Kidney epithelial cell (primary cell): ENCODE results near the gene BMPR1A. TPM values are rescaled to one million over a fixed set of nuclear protein-coding genes. Genes with fewer than 3 reads are reported as not detected.
A peak's percentile ranks its signal among the peaks of the same experiment; 100 is the strongest.
"Not testable (repeated sequence)": the region's sequence is repeated elsewhere in the genome, so short reads cannot be mapped to it uniquely, and the experiment has no call there.

ENCODE experiments used
- DNase-seq: peaks from one replicate; pipeline ENCODE4 v3.0.0-alpha.2; 2010; ENCODE audit warnings: low read depth
- H3K27me3 ChIP-seq: 2 replicates; pipeline ENCODE4 v1.6.0; 2011; ENCODE audit warnings: low read length; ENCODE audit not compliant: control insufficient read depth, insufficient read depth
- H3K36me3 ChIP-seq: 2 replicates; pipeline ENCODE4 v1.5.1; 2011; ENCODE audit warnings: low read length; ENCODE audit not compliant: control insufficient read depth, insufficient read depth
- H3K4me3 ChIP-seq: 2 replicates; pipeline ENCODE4 v1.5.1; 2011; ENCODE audit warnings: low read depth, mild to moderate bottlenecking, control low read depth, low read length
- total RNA-seq: library from RNA; depleted of rRNA; stranded (reverse); fragments of >200 nt; gene quantifications from 2 replicates; pipeline ENCODE4 v1.2.3, GENCODE V29; 2015
- TF ChIP-seq, protein P1 (sequence below): IDR thresholded peaks from 2 replicates; pipeline ENCODE4 v1.5.1; 2011; ENCODE audit warnings: mild to moderate bottlenecking, moderate library complexity, low read length, control low read depth, inconsistent platforms; ENCODE audit not compliant: insufficient read depth, poor library complexity, severe bottlenecking

BMPR1A gene
- total RNA-seq, 1 donor from 2014 or later, result 38.1 TPM

- TF ChIP-seq, protein P1, sequence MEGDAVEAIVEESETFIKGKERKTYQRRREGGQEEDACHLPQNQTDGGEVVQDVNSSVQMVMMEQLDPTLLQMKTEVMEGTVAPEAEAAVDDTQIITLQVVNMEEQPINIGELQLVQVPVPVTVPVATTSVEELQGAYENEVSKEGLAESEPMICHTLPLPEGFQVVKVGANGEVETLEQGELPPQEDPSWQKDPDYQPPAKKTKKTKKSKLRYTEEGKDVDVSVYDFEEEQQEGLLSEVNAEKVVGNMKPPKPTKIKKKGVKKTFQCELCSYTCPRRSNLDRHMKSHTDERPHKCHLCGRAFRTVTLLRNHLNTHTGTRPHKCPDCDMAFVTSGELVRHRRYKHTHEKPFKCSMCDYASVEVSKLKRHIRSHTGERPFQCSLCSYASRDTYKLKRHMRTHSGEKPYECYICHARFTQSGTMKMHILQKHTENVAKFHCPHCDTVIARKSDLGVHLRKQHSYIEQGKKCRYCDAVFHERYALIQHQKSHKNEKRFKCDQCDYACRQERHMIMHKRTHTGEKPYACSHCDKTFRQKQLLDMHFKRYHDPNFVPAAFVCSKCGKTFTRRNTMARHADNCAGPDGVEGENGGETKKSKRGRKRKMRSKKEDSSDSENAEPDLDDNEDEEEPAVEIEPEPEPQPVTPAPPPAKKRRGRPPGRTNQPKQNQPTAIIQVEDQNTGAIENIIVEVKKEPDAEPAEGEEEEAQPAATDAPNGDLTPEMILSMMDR, result no peak
- no peak for DNase-seq
- Histone ChIP-seq H3K27me3 (peaks cover 14% of the 10 kb centered on the region), H3K36me3 (no peaks in the 10 kb centered on the region), H3K4me3 (no peak overlapping the region)
Observed at GRCh38 chr10:86944471-86944870, 188.1 kb downstream of the BMPR1A start.

GRCh38 chr10:86944907-86945306 is 188.5 kb downstream of the BMPR1A start:
- H3K4me3 ChIP-seq, result no peak overlapping the region
- DNase-seq, result no peak
- H3K36me3 ChIP-seq, result no peaks in the 10 kb centered on the region
- peaks cover 14% of the 10 kb centered on the region for H3K27me3 ChIP-seq
- TF ChIP-seq, protein P1, result no peak

GRCh38 chr10:86945361-86946212 is 189.2 kb downstream of the BMPR1A start:
- TF ChIP-seq, protein P1, result peak; percentile 47
- H3K36me3 ChIP-seq, result no peaks in the 10 kb centered on the region
- H3K27me3 ChIP-seq, result peaks cover 14% of the 10 kb centered on the region
- no peak overlapping the region for H3K4me3 ChIP-seq
- DNase-seq, result no peak

DNA sequence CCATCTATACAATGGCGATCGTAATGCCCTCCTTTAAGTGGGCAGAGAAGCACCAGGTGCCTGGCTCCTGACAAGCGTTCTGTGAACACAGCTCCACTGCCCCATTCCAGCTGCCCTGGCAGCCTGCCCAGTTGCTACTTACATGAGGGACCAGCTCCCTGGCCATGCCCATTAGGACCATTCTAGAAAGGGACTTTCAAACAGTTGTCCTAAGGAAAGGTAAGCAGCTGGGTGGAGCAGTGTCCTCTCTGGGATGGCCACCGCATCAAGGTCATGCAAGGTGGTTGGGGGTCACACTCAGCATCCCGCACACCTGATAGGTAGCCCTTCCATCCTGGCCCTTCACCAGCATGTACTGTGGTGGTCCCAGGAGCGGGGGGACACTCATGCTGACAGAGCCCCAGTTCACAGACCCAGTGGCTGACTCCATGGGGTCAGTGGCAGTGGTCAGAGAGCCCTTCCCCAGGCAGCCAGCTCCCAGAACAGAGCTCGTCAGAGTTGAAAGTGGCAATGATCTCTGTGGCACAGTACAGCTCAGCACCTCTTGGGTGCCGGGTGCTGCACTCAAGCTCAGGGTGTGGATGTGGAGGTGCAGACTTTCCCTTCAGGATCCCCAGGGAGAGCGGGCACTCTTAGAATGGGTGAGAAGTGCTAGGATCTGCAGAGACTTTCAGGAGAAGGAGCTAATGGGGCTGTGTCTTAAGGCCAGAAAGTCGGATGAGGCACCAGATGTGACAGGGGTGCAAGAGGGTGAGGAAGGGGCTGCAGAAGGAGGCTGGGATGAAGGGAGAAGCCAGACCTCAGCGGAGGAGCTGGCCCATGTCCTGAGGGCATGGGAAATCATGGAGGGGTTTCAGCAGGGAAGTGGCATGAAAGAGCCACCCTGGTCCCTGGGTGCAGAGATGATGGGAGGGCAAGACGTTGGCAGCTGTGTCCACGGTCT is 190.1 kb downstream of the BMPR1A start:
- no peak for DNase-seq
- Histone ChIP-seq H3K36me3 (no peaks in the 10 kb centered on the region), H3K27me3 (peaks cover 14% of the 10 kb centered on the region), H3K4me3 (no peak overlapping the region)
- TF ChIP-seq, protein P1, result no peak

DNA sequence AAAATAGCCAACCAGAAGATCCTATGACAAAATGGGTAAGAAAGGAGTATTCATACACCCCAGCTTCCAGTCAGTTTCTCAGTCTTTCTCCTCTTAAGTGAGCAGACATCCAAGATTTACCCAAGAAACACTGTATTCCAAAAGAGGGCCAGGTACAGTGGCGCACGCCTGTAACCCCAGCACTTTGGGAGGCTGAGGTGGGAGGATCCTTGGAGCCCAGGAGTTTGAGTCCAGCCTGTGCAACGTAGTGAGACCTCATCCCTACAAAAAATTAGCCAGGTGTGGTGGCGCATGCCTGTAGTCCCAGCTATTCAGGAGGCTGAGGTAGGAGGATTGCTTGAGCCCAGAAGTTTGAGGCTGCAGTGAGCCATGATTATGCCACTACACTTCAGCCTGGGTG is 191.4 kb downstream of the BMPR1A start:
- not testable (repeated sequence) for H3K4me3 ChIP-seq, DNase-seq, H3K36me3 ChIP-seq, H3K27me3 ChIP-seq

DNA sequence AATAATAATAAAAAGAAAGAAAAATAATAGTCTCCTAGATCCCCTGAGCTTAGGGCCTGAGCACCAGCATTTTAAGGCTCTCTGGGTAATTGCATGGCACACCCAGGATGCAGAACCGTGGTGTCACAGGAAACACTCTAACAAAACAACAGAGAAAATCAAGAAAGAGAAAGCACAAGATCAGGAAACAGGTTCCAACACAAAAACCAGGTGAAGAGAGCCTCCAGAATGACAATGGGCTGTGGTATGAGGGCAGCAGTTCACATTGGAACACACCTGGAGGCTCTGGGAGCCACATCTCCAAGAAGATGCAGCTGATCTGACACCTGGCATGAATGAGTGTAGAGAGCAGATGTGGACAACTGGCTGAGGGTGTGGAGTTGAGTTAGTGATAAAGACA is 193.9 kb downstream of the BMPR1A start:
- Histone ChIP-seq H3K4me3 (no peak overlapping the region), H3K27me3 (peaks cover 2% of the 10 kb centered on the region), H3K36me3 (no peaks in the 10 kb centered on the region)
- no peak for DNase-seq
- TF ChIP-seq, protein P1, result no peak
